GM12878 (cell line): ENCODE measurements around the gene NEU1. TPM values are rescaled to one million over a fixed set of nuclear protein-coding genes. Genes with fewer than 3 reads are reported as not detected.

Source experiments
- ATAC-seq: fragments of 200-7000 bp; cut with Tn5 transposase; 3 replicates; pipeline ENCODE4 v1.9.1; 2020; ENCODE audit warnings: mild to moderate bottlenecking, moderate library complexity
- BruUV-seq: library from RNA; stranded (reverse); fragments of 400-500 nt; replicated peaks from 2 replicates; lab custom pipeline; 2021; lab: Mats Ljungman, UMichigan
- CTCF ChIA-PET: fragments of 300-600 bp; sonication (Branson Sonifier 250); formaldehyde crosslinking; extraction: SDS; loops from one replicate; lab custom pipeline; 2021; ENCODE audit warnings: inconsistent platforms; lab: Yijun Ruan, JAX
- POLR2A ChIA-PET: fragments of 350-600 bp; formaldehyde crosslinking; extraction: SDS; loops from one replicate; lab custom pipeline; 2021; ENCODE audit warnings: inconsistent platforms; lab: Charles Lee
- RAD21 ChIA-PET: fragments of 300-600 bp; sonication (Branson Sonifier 250); formaldehyde crosslinking; loops from one replicate; lab custom pipeline; 2023; ENCODE audit warnings: antibody characterized with exemption; ENCODE audit not compliant: unreplicated experiment; lab: Charles Lee
- SMC1A ChIA-PET: fragments of 300-600 bp; sonication (Branson Sonifier 250); formaldehyde crosslinking; loops from one replicate; lab custom pipeline; 2023; ENCODE audit not compliant: unreplicated experiment, uncharacterized antibody; lab: Charles Lee
- DNase-seq: peaks from one replicate; pipeline ENCODE4 v3.0.0-alpha.2; 2011; ENCODE audit warnings: low read depth, low spot score
- FAIRE-seq: peaks from 3 replicates; lab custom pipeline; 2011; peaks lifted over from hg19 to GRCh38; lab: Jason Lieb, UNC
- H2AFZ ChIP-seq: 2 replicates; pipeline ENCODE4 v1.6.0; 2011; ENCODE audit warnings: low read depth, low read length, control low read depth; ENCODE audit not compliant: control insufficient read depth
- H3K27ac ChIP-seq: 2 replicates; pipeline ENCODE4 v1.5.1; 2011; ENCODE audit warnings: control low read depth; ENCODE audit not compliant: control insufficient read depth, insufficient read depth
- H3K27me3 ChIP-seq, 2 experiments: replicated peaks in 1 of 2; 2 replicates each; pipeline versions ENCODE4 v1.6.0 to v1.6.1; 2011; ENCODE audit warnings: low read length in 1 of 2; ENCODE audit not compliant: control insufficient read depth in 2 of 2, insufficient read depth in 2 of 2
- H3K36me3 ChIP-seq, 2 experiments: 2 replicates each; pipeline ENCODE4 v1.5.1; 2011; ENCODE audit warnings: low read length in 1 of 2; ENCODE audit not compliant: control insufficient read depth in 2 of 2, insufficient read depth in 2 of 2
- H3K4me1 ChIP-seq: 2 replicates; pipeline ENCODE4 v1.6.1; 2011; ENCODE audit warnings: mild to moderate bottlenecking, low read length, moderate library complexity, mixed read lengths; ENCODE audit not compliant: control insufficient read depth, insufficient read depth
- H3K4me2 ChIP-seq: 2 replicates; pipeline ENCODE4 v1.6.0; 2011; ENCODE audit warnings: control low read depth; ENCODE audit not compliant: control insufficient read depth, insufficient read depth
- H3K4me3 ChIP-seq: fragments of 200-600 bp; sonication (generic); 2 replicates; pipeline ENCODE4 v1.5.1; 2016
- H3K79me2 ChIP-seq: 2 replicates; pipeline ENCODE4 v1.6.0; 2011; ENCODE audit warnings: low read length; ENCODE audit not compliant: control insufficient read depth, insufficient read depth
- H3K9ac ChIP-seq: 2 replicates; pipeline ENCODE4 v1.8.0; 2011; ENCODE audit warnings: low read length, control low read depth, mixed read lengths; ENCODE audit not compliant: control insufficient read depth, insufficient read depth
- H3K9me3 ChIP-seq: replicated peaks from 3 replicates; pipeline ENCODE4 v1.5.1; 2011; ENCODE audit warnings: mild to moderate bottlenecking, low read length; ENCODE audit not compliant: control insufficient read depth, insufficient read depth
- H4K20me1 ChIP-seq: 2 replicates; pipeline ENCODE4 v1.6.0; 2011; ENCODE audit not compliant: control insufficient read depth, insufficient read depth
- FOS ChIP-seq: IDR thresholded peaks from 3 replicates; pipeline ENCODE4 v1.6.1; 2011; ENCODE audit warnings: borderline replicate concordance; ENCODE audit not compliant: insufficient read length; ENCODE audit errors: extremely low read depth
- HDAC6 ChIP-seq: fragments of 200-600 bp; sonication (generic); IDR thresholded peaks from one replicate; pipeline ENCODE4 v1.8.0; 2017; ENCODE audit warnings: antibody characterized with exemption; ENCODE audit not compliant: unreplicated experiment
- KAT2A ChIP-seq: conservative IDR thresholded peaks from 2 replicates; pipeline ENCODE4 v1.6.1; 2011; ENCODE audit warnings: low read depth, low read length; ENCODE audit not compliant: control insufficient read depth
- SP1 ChIP-seq: IDR thresholded peaks from one replicate; pipeline ENCODE4 v1.6.1; 2011; ENCODE audit warnings: low read depth, low read length
- STAT1 ChIP-seq: fragments of 450-650 bp; conservative IDR thresholded peaks from 2 replicates; pipeline ENCODE4 v1.6.1; 2014; ENCODE audit warnings: antibody characterized with exemption, mild to moderate bottlenecking
- WGBS: methylation state at CpG from one replicate; pipeline ENCODE4 v1.1.6; 2016; ENCODE audit warnings: low lambda C conversion rate; ENCODE audit not compliant: insufficient replicate concordance, insufficient coverage; ENCODE audit errors: missing lambda C conversion rate; 5-methylcytosine and 5-hydroxymethylcytosine counted together
- in situ Hi-C: fragments of 300-500 bp; cut with MboI; formaldehyde crosslinking; loops from 9 replicates; pipeline ENCODE4 v1.14.3; 2018; ENCODE audit warnings: mixed read lengths
- intact Hi-C: fragments of 100-400 bp; cut with micrococcal nuclease; formaldehyde crosslinking; loops from one replicate; pipeline ENCODE4 v1.14.2; 2022; ENCODE audit not compliant: unreplicated experiment
- polyA plus RNA-seq, 11 experiments: library from polyadenylated mRNA; depleted of rRNA in 4 of 11; unstranded in 6 of 11; stranded (reverse) in 5 of 11; fragments of >200 nt; fragmentation: Nextera tagmentation in 4 of 11; fragmentation: Illumina TruSeq in 1 of 11; extraction: Ambion mirVana in 4 of 11; extraction: Trizol in 1 of 11; gene quantifications; 1 replicate in 1 of 11; 2 replicates in 10 of 11; pipeline versions ENCODE4 v1.2.1 to v1.2.3, GENCODE V29; 2011 to 2016; ENCODE audit warnings: inconsistent platforms in 2 of 11, missing spikeins in 2 of 11, low read depth in 1 of 11
- total RNA-seq, 4 experiments: library from RNA; depleted of rRNA in 3 of 4; stranded (reverse); fragments of >200 nt in 3 of 4; fragmentation: Illumina TruSeq in 1 of 4; extraction: Trizol in 1 of 4; gene quantifications; 2 replicates each; pipeline versions ENCODE4 v1.2.1 to v1.2.3, GENCODE V29; 2013 to 2021
- TF ChIP-seq, protein P1 (sequence below): fragments of 150-350 bp; IDR thresholded peaks from 2 replicates; pipeline ENCODE4 v1.6.1; 2014; ENCODE audit warnings: mild to moderate bottlenecking, low read depth, low read length
- TF ChIP-seq, protein P2 (sequence below): IDR thresholded peaks from 2 replicates; pipeline ENCODE4 v1.6.1; 2011; ENCODE audit warnings: mild to moderate bottlenecking, low read depth, low read length, moderate library complexity; ENCODE audit not compliant: insufficient replicate concordance

NEU1 gene
- total and polyA plus RNA-seq, 10 of the 15 experiments (the other 5 are each of a cell fraction or from before 2014, with no cell fraction given) = 7.2 to 26.9 (median 21.6) TPM

DNA sequence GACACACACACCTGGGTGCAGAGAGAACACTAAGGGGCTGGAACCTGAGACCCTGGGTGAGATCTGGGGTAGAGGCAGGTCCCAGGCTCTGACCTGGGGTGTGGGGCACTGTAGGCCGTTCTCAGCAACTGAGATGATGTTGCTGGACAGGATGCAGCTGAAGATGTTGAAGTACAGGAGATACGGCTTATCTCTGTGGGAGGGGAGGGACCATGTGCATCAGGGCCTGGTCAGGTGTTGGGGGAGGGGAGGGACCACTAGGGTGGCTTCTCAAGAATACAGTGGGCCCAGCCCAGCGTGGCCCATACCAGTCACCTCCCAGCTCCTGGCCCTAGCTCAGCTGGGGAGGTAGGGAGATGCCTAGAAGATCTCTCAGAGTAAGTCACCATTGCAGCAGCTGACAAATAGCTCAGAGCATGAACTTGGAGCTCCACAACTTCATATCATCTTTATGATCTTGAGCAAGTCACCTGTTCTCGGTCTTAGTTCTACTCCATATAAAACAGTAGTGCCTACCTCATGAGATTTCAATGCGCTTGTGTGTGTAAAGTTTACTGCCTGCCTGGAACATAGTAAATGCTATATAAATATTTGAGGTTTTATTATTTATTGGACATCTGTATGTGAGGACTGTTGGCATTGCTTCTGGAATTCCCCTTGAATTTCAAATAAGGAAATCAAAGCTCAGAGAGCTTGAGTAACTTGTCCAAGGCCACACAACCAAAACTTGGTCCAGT, 12.4 kb upstream of the NEU1 start:
- DNase-seq = no peak
- Histone ChIP-seq H3K36me3 (peaks cover 0 to 5% of the 10 kb centered on the region in 2 experiments; a peak in 2 of 4 replicates), H2AFZ (no peak overlapping the region), H3K4me2 (no peak overlapping the region), H3K79me2 (no peaks in the 10 kb centered on the region), H3K27me3 (no peaks in the 10 kb centered on the region), H3K27ac (no peak overlapping the region), H3K4me1 (no peaks in the 10 kb centered on the region), H3K9ac (no peak overlapping the region), H3K9me3 (no peaks in the 10 kb centered on the region), H3K4me3 (no peak overlapping the region), H4K20me1 (no peaks in the 10 kb centered on the region)
- intact Hi-C loops = no loop called here
- POLR2A ChIA-PET = no interaction called here
- TF ChIP-seq KAT2A (no peak), STAT1 (no peak), HDAC6 (no peak), FOS (no peak), SP1 (no peak)
- TF ChIP-seq, protein P1, sequence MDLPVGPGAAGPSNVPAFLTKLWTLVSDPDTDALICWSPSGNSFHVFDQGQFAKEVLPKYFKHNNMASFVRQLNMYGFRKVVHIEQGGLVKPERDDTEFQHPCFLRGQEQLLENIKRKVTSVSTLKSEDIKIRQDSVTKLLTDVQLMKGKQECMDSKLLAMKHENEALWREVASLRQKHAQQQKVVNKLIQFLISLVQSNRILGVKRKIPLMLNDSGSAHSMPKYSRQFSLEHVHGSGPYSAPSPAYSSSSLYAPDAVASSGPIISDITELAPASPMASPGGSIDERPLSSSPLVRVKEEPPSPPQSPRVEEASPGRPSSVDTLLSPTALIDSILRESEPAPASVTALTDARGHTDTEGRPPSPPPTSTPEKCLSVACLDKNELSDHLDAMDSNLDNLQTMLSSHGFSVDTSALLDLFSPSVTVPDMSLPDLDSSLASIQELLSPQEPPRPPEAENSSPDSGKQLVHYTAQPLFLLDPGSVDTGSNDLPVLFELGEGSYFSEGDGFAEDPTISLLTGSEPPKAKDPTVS = no peak
- TF ChIP-seq, protein P2, sequence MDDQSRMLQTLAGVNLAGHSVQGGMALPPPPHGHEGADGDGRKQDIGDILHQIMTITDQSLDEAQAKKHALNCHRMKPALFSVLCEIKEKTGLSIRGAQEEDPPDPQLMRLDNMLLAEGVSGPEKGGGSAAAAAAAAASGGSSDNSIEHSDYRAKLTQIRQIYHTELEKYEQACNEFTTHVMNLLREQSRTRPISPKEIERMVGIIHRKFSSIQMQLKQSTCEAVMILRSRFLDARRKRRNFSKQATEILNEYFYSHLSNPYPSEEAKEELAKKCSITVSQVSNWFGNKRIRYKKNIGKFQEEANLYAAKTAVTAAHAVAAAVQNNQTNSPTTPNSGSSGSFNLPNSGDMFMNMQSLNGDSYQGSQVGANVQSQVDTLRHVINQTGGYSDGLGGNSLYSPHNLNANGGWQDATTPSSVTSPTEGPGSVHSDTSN = no peak
- FAIRE-seq = peak; percentile 23
- SMC1A ChIA-PET = interaction anchor here (1.4 to 1.9 kb wide), 3 partner anchors 12 to 29 kb away, joined by 3 to 5 read pairs (median 3); partner anchors contain the start of gene NEU1
- CTCF ChIA-PET = interaction anchor here (1.0 to 2.7 kb wide), 5 partner anchors 8 to 23 kb away, joined by 3 to 8 read pairs (median 5); no protein-coding TSS in a partner anchor
- WGBS = 27% methylated on average over 5 of the region's 5 CpGs
- BruUV-seq = no TSS peak
- ATAC-seq = no peak; the same call in 2 of the 3 replicates
- RAD21 ChIA-PET = no interaction called here
- in situ Hi-C loops = no loop called here
